ENCODE data around the gene SULT1C2.

DNA sequence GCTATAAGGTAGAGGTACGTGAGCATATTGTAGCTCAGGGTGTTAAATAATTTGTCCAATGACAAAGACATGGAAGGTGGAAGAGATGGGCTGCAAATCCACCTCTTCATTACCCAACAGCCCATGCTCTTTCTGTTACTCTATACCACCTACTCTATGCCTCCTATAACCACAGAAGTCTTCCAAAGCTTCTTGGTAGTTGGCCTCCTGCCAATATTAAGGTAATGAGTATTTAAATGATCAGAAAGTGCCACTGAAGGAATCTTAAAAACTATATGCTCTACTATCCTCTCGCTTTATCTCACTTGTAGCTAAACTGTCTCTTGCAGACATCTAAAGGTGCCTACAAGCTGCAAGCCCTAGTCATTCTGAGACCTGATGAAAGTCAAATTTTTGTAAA, 41.1 kb downstream of the SULT1C2 start:
- TF ChIP-seq, protein P1, sequence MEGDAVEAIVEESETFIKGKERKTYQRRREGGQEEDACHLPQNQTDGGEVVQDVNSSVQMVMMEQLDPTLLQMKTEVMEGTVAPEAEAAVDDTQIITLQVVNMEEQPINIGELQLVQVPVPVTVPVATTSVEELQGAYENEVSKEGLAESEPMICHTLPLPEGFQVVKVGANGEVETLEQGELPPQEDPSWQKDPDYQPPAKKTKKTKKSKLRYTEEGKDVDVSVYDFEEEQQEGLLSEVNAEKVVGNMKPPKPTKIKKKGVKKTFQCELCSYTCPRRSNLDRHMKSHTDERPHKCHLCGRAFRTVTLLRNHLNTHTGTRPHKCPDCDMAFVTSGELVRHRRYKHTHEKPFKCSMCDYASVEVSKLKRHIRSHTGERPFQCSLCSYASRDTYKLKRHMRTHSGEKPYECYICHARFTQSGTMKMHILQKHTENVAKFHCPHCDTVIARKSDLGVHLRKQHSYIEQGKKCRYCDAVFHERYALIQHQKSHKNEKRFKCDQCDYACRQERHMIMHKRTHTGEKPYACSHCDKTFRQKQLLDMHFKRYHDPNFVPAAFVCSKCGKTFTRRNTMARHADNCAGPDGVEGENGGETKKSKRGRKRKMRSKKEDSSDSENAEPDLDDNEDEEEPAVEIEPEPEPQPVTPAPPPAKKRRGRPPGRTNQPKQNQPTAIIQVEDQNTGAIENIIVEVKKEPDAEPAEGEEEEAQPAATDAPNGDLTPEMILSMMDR (IDR thresholded peaks at IDR 0.05; ENCODE audit: low read length) = no peak
- no peak for TF ChIP-seq EZH2 (IDR thresholded peaks at IDR 0.05; ENCODE audit: borderline replicate concordance, low read length)

All from OCI-LY1 (cell line).